PC-3 (cell line): ENCODE measurements around the gene DDX39A. TPM values are rescaled to one million over a fixed set of nuclear protein-coding genes. Genes with fewer than 3 reads are reported as not detected.

Experiments
- ATAC-seq: fragments of 200-7000 bp; cut with Tn5 transposase; 2 replicates; pipeline ENCODE4 v1.9.1; 2020; ENCODE audit warnings: mild to moderate bottlenecking, moderate library complexity
- Bru-seq: library from RNA; stranded (reverse); fragments of 400-500 nt; gene quantifications from one replicate; lab custom pipeline; 2021; lab: Mats Ljungman, UMichigan
- BruChase-seq, 2 experiments: library from RNA; stranded (reverse); fragments of 400-500 nt; gene quantifications; one replicate each; lab custom pipeline; 2021; lab: Mats Ljungman, UMichigan
- BruUV-seq: library from RNA; stranded (reverse); fragments of 400-500 nt; replicated peaks from 2 replicates; lab custom pipeline; 2021; lab: Mats Ljungman, UMichigan
- CTCF ChIA-PET: fragments of 300-600 bp; sonication (Branson Sonifier 250); formaldehyde crosslinking; loops from one replicate; lab custom pipeline; 2022; ENCODE audit warnings: antibody characterized with exemption; lab: Charles Lee
- POLR2A ChIA-PET: fragments of 300-600 bp; sonication (Branson Sonifier 250); formaldehyde crosslinking; loops from one replicate; lab custom pipeline; 2022; ENCODE audit warnings: antibody characterized with exemption; ENCODE audit not compliant: unreplicated experiment; lab: Charles Lee
- DNase-seq: peaks from one replicate; pipeline ENCODE4 v3.0.0-alpha.2; 2015
- H2AFZ ChIP-seq: fragments of 300-600 bp; sonication (generic); 2 replicates; pipeline ENCODE4 v1.6.0; 2016; ENCODE audit warnings: antibody characterized with exemption, low read length
- H3F3A ChIP-seq: fragments of 300-600 bp; sonication (generic); one replicate; pipeline ENCODE4 v1.6.0; 2017; ENCODE audit warnings: antibody characterized with exemption, low read length, control low read depth, mild to moderate bottlenecking; ENCODE audit not compliant: unreplicated experiment
- H3K27ac ChIP-seq: fragments of 300-600 bp; sonication (generic); 2 replicates; pipeline ENCODE4 v1.5.1; 2016; ENCODE audit warnings: mild to moderate bottlenecking, low read length
- H3K27me3 ChIP-seq: fragments of 300-600 bp; sonication (generic); 2 replicates; pipeline ENCODE4 v1.6.1; 2016; ENCODE audit warnings: low read length, mixed read lengths
- H3K36me3 ChIP-seq: fragments of 300-600 bp; sonication (generic); 2 replicates; pipeline ENCODE4 v1.6.1; 2016; ENCODE audit warnings: low read depth, mixed run types, low read length, mixed read lengths
- H3K4me1 ChIP-seq: fragments of 300-600 bp; sonication (generic); 2 replicates; pipeline ENCODE4 v1.5.1; 2016; ENCODE audit warnings: low read length; ENCODE audit not compliant: insufficient read depth
- H3K4me2 ChIP-seq: fragments of 300-600 bp; sonication (generic); 2 replicates; pipeline ENCODE4 v1.6.0; 2016; ENCODE audit warnings: low read length
- H3K4me3 ChIP-seq: fragments of 300-600 bp; sonication (generic); 2 replicates; pipeline ENCODE4 v1.5.1; 2016; ENCODE audit warnings: mild to moderate bottlenecking, low read length, mixed read lengths
- H3K79me2 ChIP-seq: fragments of 300-600 bp; sonication (generic); 2 replicates; pipeline ENCODE4 v1.6.1; 2017; ENCODE audit warnings: low read length, mixed read lengths
- H3K9ac ChIP-seq: fragments of 300-600 bp; sonication (generic); 2 replicates; pipeline ENCODE4 v1.6.0; 2016; ENCODE audit warnings: mild to moderate bottlenecking, low read length
- H3K9me2 ChIP-seq: fragments of 300-600 bp; sonication (generic); replicated peaks from 2 replicates; pipeline ENCODE4 v1.6.1; 2016; ENCODE audit warnings: mixed run types, low read length, mixed read lengths
- H3K9me3 ChIP-seq: fragments of 300-600 bp; sonication (generic); 2 replicates; pipeline ENCODE4 v1.6.1; 2016; ENCODE audit warnings: low read length, mixed read lengths
- H4K20me1 ChIP-seq: fragments of 300-600 bp; sonication (generic); 2 replicates; pipeline ENCODE4 v1.6.1; 2016; ENCODE audit warnings: low read length, mixed read lengths
- EZH2 ChIP-seq: fragments of 300-600 bp; sonication (generic); IDR thresholded peaks from one replicate; pipeline ENCODE4 v1.6.1; 2017; ENCODE audit warnings: antibody characterized with exemption, mild to moderate bottlenecking, low read length; ENCODE audit not compliant: unreplicated experiment
- EZH2phosphoT487 ChIP-seq: fragments of 300-600 bp; sonication (generic); IDR thresholded peaks from 2 replicates; pipeline ENCODE4 v1.6.1; 2018; ENCODE audit warnings: mild to moderate bottlenecking, antibody characterized with exemption, low read length, borderline replicate concordance
- intact Hi-C: fragments of 100-400 bp; cut with micrococcal nuclease; formaldehyde crosslinking; loops from 2 replicates; pipeline ENCODE4 v1.9.0; 2023
- long read RNA-seq: library from polyadenylated mRNA; unstranded; transcript quantifications from one replicate; pipeline ENCODE4 v2.0.0, GENCODE V29; 2021; ENCODE audit not compliant: unreplicated experiment
- total RNA-seq: library from RNA; depleted of rRNA; stranded (reverse); fragments of >200 nt; gene quantifications from 2 replicates; pipeline ENCODE4 v1.2.3, GENCODE V29; 2014; rRNA removed
- TF ChIP-seq, protein P1 (sequence below): fragments of 300-600 bp; sonication (generic); conservative IDR thresholded peaks from 2 replicates; pipeline ENCODE4 v1.5.1; 2017; ENCODE audit warnings: antibody characterized with exemption, low read depth, mild to moderate bottlenecking, low read length

DDX39A gene
- 308 and 311 TPM in 2 replicates for total RNA-seq
- percentile 91 among the genes with signal in this experiment for Bru-seq, nascent RNA
- BruChase-seq, experiment 1, labeled RNA remaining after a 6-hour chase, result percentile 96 among the genes with signal in this experiment
- BruChase-seq, experiment 2, labeled RNA remaining after a 2-hour chase, result percentile 93 among the genes with signal in this experiment
- long read RNA-seq, transcript DDX39A-201 (11 exons, 1,471 nt), result major isoform, 170 of 378 reads
- long read RNA-seq, partial matches to known transcripts, result 66 of 378 reads
- long read RNA-seq, other reads (novel, unspliced or antisense), result 136 of 378 reads

DNA sequence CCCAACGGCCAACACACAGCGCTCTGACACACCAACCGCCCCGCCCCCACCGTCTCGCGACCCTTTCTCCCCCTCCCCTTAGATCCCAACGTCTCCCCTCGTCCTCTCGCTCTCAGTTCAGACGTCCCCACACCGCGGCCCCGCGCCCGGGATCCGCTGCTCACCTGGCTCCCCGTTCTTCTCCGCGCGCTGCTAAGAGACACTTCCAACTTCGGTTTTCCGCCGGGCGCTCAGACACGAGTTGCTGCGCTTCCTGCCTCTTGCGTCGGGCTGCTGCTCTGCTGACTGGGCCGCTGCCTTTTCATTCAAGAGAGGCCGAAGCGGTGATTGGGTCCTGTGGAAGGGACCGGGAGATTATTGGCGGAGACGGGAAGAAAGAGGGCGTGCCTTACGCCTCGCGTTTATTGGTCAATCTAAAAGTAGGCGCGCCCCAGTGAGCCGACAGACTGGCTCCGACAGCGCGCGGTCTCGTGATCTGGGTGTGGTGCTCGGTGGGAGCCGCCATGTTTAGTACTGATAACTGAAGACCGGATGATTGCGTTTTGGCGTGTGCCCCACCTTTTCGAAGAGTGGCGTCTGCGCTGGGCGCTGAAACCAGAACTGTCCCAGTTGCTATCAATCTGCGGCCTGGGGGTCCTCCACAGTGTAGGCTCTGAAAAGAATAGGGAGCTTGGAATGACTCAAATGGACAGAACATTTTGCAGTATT is at the start of gene DDX39A:
Gene DDX39A, minus strand, starts transcription at position 236 of the 708 bp plus-strand sequence. CDS start 6,121 bp downstream, outside the sequence.
- Histone ChIP-seq H3K27me3 (no peaks in the 10 kb centered on the region), H3K27ac (peak within 1 kb of the TSS; percentile 83), H3K4me1 (peaks cover 23% of the 10 kb centered on the region), H3K36me3 (peaks cover 17% of the 10 kb centered on the region; the same call in 1 of the 2 replicates), H3K9me2 (no peaks in the 10 kb centered on the region), H3K9me3 (no peaks in the 10 kb centered on the region), H2AFZ (peak within 1 kb of the TSS; percentile 91), H3K79me2 (peaks cover 49% of the 10 kb centered on the region), H3K9ac (peak within 1 kb of the TSS; percentile 98), H4K20me1 (peaks cover 37% of the 10 kb centered on the region), H3K4me2 (peak within 1 kb of the TSS; percentile 91), H3K4me3 (peak within 1 kb of the TSS; percentile 98), H3F3A (no peaks in the 10 kb centered on the region)
- ATAC-seq (peak; percentile 98), DNase-seq (peak; percentile 100)
- no peak for TF ChIP-seq EZH2phosphoT487
- ChIA-PET CTCF (no interaction called here), POLR2A (no interaction called here)
- intact Hi-C loops, result loop anchor here (2.0 kb wide), 1 partner anchor 16 kb away; no protein-coding TSS in a partner anchor
- BruUV-seq, result no TSS peak

DNA sequence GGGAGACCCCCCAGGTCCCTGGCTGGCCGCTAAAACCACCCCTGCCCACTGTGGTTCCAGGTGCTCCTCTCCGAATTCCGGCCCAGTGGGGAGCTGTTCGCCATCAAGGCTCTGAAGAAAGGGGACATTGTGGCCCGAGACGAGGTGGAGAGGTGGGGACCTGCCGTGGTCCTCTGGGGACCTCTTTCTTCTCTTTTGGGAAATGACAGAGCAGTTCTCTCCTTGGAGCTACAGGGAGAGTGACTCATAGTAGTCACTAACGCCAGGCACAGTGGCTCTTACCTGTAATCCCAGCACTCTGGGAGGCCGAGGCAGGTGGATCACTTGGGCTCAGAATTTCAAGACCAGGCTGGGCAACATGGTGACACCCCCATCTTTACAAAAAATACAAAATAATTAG is 48.7 kb upstream of the DDX39A start:
- Histone ChIP-seq H4K20me1 (no peaks in the 10 kb centered on the region), H3K9me3 (no peaks in the 10 kb centered on the region), H3K4me1 (peaks cover 3% of the 10 kb centered on the region; the same call in 1 of the 2 replicates), H3K9ac (no peak overlapping the region), H3K4me2 (no peak overlapping the region), H2AFZ (no peak overlapping the region), H3K4me3 (no peak overlapping the region), H3F3A (no peaks in the 10 kb centered on the region), H3K79me2 (no peaks in the 10 kb centered on the region), H3K9me2 (no peaks in the 10 kb centered on the region), H3K27ac (no peak overlapping the region), H3K36me3 (peaks cover 39% of the 10 kb centered on the region), H3K27me3 (no peaks in the 10 kb centered on the region)
- no TSS peak for BruUV-seq
- TF ChIP-seq, protein P1, sequence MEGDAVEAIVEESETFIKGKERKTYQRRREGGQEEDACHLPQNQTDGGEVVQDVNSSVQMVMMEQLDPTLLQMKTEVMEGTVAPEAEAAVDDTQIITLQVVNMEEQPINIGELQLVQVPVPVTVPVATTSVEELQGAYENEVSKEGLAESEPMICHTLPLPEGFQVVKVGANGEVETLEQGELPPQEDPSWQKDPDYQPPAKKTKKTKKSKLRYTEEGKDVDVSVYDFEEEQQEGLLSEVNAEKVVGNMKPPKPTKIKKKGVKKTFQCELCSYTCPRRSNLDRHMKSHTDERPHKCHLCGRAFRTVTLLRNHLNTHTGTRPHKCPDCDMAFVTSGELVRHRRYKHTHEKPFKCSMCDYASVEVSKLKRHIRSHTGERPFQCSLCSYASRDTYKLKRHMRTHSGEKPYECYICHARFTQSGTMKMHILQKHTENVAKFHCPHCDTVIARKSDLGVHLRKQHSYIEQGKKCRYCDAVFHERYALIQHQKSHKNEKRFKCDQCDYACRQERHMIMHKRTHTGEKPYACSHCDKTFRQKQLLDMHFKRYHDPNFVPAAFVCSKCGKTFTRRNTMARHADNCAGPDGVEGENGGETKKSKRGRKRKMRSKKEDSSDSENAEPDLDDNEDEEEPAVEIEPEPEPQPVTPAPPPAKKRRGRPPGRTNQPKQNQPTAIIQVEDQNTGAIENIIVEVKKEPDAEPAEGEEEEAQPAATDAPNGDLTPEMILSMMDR, result peak; percentile 47
- TF ChIP-seq EZH2, result no peak
- ATAC-seq, result peak; percentile 39
- intact Hi-C loops, result no loop called here
- DNase-seq, result peak; percentile 42
- CTCF ChIA-PET, result interaction anchor here (0.5 to 1.0 kb wide), 6 partner anchors 34 to 331 kb away, joined by 3 to 7 read pairs (median 5); partner anchors contain the start of gene ASF1B
- POLR2A ChIA-PET, result no interaction called here

DNA sequence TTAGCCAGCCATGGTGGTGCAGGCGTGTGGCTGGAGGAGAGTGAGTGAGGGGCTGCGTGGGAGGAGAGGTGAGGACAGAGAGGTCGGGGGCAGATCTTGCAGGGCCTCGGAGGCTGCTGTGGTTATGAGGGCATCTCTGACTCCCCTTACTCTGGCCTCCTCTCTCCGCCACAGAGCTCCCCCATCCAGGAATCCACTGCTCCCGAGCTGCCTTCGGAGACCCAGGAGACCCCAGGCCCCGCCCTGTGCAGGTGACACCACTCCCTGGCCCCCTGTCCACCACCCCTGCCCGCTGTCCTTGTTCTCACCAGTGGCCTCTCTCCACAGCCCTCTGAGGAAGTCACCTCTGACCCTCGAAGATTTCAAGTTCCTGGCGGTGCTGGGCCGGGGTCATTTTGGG is 48.2 kb upstream of the DDX39A start:
- Histone ChIP-seq H3K4me2 (no peak overlapping the region), H4K20me1 (no peaks in the 10 kb centered on the region), H2AFZ (no peak overlapping the region), H3K9ac (no peak overlapping the region), H3K9me3 (no peaks in the 10 kb centered on the region), H3K27ac (no peak overlapping the region), H3K79me2 (no peaks in the 10 kb centered on the region), H3K9me2 (no peaks in the 10 kb centered on the region), H3F3A (no peaks in the 10 kb centered on the region), H3K4me1 (peaks cover 1% of the 10 kb centered on the region; the same call in 1 of the 2 replicates), H3K4me3 (no peak overlapping the region), H3K27me3 (no peaks in the 10 kb centered on the region), H3K36me3 (peaks cover 39% of the 10 kb centered on the region)
- TF ChIP-seq, protein P1, result no peak
- TF ChIP-seq EZH2phosphoT487 (no peak), EZH2 (no peak)
- no TSS peak for BruUV-seq
- CTCF ChIA-PET, result interaction anchor here (0.5 to 1.0 kb wide), 4 partner anchors 33 to 119 kb away, joined by 3 to 7 read pairs (median 4); no protein-coding TSS in a partner anchor
- POLR2A ChIA-PET, result no interaction called here
- ATAC-seq, result no peak
- no peak for DNase-seq
- intact Hi-C loops, result no loop called here
